GM21367 (cell line): ENCODE data around the gene KIF1B.

Experiments
- ATAC-seq: cut with Tn5 transposase; IDR thresholded peaks from one replicate; pipeline ENCODE4 v1.9.1; 2021; ENCODE audit not compliant: unreplicated experiment

The KIF1B gene

GRCh38 chr1:10209905-10210810, at the start of gene KIF1B:
TSS of gene KIF1B (plus strand) at chr1:10210570. CDS start at chr1:10232329, 21,759 bp downstream.
- ATAC-seq, result peak; percentile 90

- no peak for ATAC-seq
These were observed 49.4 kb upstream of the KIF1B start for GRCh38 chr1:10160907-10161490.

GRCh38 chr1:10161541-10162290, 48.7 kb upstream of the KIF1B start:
- no peak for ATAC-seq

GRCh38 chr1:10168912-10169514, 41.4 kb upstream of the KIF1B start:
- no peak for ATAC-seq

GRCh38 chr1:10170239-10170574, 40.2 kb upstream of the KIF1B start:
- peak; percentile 48 for ATAC-seq

GRCh38 chr1:10171105-10171767, 39.1 kb upstream of the KIF1B start:
- ATAC-seq, result no peak

- ATAC-seq, result no peak
These were observed 38.2 kb upstream of the KIF1B start for GRCh38 chr1:10171995-10172669.

- ATAC-seq, result no peak
These were observed 36.8 kb upstream of the KIF1B start for GRCh38 chr1:10173582-10173981.

- ATAC-seq, result no peak
These were observed 32.5 kb upstream of the KIF1B start for GRCh38 chr1:10177876-10178275.

- no peak for ATAC-seq
These were observed 31.6 kb upstream of the KIF1B start for GRCh38 chr1:10178597-10179405.

- no peak for ATAC-seq
These were observed 30.8 kb upstream of the KIF1B start for GRCh38 chr1:10179406-10180091.

GRCh38 chr1:10181154-10181553, 29.2 kb upstream of the KIF1B start:
- no peak for ATAC-seq

GRCh38 chr1:10185759-10186158, 24.6 kb upstream of the KIF1B start:
- ATAC-seq, result no peak

GRCh38 chr1:10186331-10187025, 23.9 kb upstream of the KIF1B start:
- no peak for ATAC-seq

- no peak for ATAC-seq
These were observed 23.4 kb upstream of the KIF1B start for GRCh38 chr1:10187026-10187334.

- no peak for ATAC-seq
These were observed 22.2 kb upstream of the KIF1B start for GRCh38 chr1:10188133-10188650.

- ATAC-seq, result no peak
These were observed 20.7 kb upstream of the KIF1B start for GRCh38 chr1:10189659-10190058.

GRCh38 chr1:10192263-10192662, 18.1 kb upstream of the KIF1B start:
- ATAC-seq, result no peak
